ENCODE results near the gene FRMPD3.

Gene FRMPD3

DNA sequence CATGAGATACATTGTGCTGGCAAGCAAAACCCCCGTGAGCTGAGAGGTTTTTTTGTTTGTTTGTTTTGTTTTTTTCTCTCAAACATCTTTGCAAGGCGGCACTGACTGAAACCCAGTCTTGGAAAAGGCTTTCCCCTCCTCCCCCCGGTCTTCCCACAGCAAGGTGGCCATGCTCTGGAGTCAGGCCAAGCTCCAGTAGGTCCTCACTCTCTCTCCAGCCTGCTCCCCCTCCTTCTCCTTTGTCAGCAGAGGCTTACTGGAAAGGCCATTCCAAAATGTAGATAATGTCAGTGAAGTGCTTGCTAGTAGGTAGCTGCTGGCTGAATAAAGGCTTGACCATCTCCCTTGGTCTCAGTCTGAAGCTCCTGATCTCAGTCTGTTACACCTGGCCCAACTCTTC, 32.6 kb downstream of the FRMPD3 start:
- DNase-seq: no peak

DNA sequence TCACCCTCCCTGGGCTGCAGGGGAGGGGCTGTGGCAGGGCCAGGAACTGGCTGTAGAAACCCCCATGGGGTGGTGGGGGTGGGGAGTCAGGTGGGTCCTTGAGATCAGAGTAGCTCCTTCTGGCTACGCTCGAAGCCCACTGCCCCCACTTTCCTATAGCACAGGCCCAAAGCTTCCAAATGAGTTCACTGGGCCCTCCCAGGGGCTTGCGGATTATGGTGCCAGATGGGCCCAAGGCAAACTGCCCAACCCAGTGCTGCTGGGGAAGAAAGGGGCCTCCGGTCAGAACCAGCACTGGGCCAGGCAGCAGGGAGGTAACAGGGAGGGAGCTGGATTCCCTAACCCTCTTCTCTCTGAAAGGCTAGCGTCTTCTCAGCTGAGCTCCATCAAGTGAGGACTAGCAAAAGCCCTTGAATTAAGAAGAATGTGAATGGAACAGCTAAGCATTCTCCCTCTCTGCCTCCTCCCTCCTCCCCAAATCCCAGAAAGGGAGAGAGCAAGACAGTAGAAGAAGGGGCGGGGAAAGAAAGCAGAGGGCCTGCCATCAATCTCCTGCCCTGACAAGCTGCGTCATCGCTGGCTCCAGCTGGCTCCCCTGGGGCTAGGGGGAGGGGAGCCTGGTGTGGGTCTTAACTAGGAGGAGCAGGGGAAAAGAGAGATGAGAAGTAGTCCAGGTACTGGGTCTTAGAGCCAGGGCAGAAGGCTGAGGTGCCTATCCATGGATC, 34.7 kb downstream of the FRMPD3 start:
- DNase-seq: peak; percentile 10

DNA sequence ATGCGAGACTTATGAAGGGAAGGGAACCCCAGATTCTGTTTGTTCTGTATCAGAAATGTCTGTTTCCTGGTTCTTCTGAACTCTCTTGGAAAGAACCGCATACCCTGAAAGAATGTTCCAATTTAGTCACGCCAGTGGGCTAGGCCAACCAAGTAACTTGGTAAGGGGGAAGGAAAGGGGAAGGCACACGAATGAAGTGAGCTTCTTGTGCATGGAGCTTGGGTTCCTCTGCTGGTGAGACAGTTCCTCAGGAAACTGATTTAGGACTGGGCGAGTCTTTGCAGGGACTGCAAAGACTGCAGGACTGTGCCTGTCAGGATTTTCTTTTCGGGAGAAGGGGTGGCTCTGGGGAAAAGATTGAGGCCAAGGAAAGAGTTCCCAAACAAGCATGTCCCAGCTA, 35.6 kb downstream of the FRMPD3 start:
- DNase-seq: no peak

DNA sequence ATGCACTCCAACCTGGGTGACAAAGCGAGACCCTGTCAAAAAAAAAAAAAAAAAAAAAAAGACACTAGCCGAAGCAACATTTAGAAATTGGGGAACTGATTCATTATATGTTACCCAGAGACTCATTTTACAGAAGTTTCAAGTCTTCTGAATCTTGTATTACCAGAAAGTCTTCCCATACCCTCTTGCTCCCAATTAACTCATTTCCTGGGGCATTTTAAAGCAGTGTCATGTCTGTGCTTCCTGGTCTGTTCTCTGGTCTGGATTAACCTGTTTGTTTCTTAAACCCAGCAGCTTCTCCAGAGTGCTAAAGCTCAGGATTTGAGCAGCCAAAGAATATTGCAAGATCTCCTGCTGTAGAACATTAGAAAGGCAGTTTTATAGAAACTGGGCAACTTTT, 43.7 kb downstream of the FRMPD3 start:
- DNase-seq: no peak

DNA sequence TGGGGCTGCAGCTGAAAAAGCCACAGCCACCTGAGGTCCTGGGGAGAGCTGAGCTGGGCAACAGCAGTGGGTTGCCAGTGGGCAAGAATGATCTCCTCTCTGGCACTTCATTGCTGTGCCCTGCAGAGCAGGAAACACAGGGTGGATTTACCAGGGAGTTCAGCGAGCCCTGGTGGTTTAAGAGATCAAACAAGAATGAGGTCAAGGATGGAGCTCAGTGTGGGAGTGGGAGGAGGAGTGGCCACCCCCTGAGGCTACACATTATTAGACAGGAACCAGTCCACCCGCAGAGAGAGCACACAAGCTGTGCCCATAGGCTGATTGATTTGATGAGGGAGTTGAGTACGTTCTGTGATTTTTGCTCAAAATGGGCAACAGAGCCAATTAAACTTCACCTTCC, 47.3 kb downstream of the FRMPD3 start:
- DNase-seq: no peak
